Measurements from ENCODE around the gene PCID2. TPM values are rescaled to one million over a fixed set of nuclear protein-coding genes. Genes with fewer than 3 reads are reported as not detected.

PCID2 gene
- total RNA-seq, 1 donor from 2014 or later: 99.6 TPM

DNA sequence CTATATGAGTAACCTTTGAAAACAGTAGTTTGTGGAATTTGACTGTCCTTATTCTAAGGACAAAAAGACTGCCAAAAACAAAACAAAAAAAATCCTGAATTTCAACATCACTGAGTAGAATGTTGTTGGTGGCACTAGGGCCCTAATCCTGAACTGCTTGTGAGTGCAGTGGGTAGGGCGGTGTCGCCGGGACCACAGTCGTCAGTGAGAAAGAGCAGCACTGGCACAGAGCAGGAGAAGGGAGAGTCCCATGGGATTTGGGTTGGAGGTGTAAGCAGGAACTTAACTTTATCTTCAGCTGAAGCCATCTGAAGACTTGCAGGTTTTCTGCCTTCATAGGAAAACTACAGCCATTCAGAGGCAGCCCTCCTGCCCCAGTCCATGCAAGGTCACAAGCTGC is 5.6 kb downstream of the PCID2 start:
- H3K4me3 ChIP-seq: no peak overlapping the region
- no peaks in the 10 kb centered on the region for H3K9me3 ChIP-seq (ENCODE audit: low read depth)
- H4K20me1 ChIP-seq (ENCODE audit: low read depth): peaks cover 66% of the 10 kb centered on the region
- DNase-seq (ENCODE audit: low spot score): no peak
- no peaks in the 10 kb centered on the region for H3K36me3 ChIP-seq
- peaks cover 2% of the 10 kb centered on the region for H3K27me3 Mint-ChIP-seq (ENCODE audit: insufficient read depth, low read depth)
- peaks cover 16% of the 10 kb centered on the region for H3K36me3 Mint-ChIP-seq
- H3K9me3 Mint-ChIP-seq: no peaks in the 10 kb centered on the region
- no peak overlapping the region for H3K27ac Mint-ChIP-seq
- no peak overlapping the region for H3K27ac ChIP-seq
- H2AFZ ChIP-seq (replicated peaks): no peak overlapping the region
- H3K27me3 ChIP-seq: no peaks in the 10 kb centered on the region
- peaks cover 9% of the 10 kb centered on the region for H3K4me1 ChIP-seq
- no peaks in the 10 kb centered on the region for H3F3A ChIP-seq (ENCODE audit: low read depth)
- TF ChIP-seq EZH2 (IDR thresholded peaks at IDR 0.05): no peak
- TF ChIP-seq EZH2phosphoT487 (IDR thresholded peaks at IDR 0.05): no peak
- TF ChIP-seq, protein P1, sequence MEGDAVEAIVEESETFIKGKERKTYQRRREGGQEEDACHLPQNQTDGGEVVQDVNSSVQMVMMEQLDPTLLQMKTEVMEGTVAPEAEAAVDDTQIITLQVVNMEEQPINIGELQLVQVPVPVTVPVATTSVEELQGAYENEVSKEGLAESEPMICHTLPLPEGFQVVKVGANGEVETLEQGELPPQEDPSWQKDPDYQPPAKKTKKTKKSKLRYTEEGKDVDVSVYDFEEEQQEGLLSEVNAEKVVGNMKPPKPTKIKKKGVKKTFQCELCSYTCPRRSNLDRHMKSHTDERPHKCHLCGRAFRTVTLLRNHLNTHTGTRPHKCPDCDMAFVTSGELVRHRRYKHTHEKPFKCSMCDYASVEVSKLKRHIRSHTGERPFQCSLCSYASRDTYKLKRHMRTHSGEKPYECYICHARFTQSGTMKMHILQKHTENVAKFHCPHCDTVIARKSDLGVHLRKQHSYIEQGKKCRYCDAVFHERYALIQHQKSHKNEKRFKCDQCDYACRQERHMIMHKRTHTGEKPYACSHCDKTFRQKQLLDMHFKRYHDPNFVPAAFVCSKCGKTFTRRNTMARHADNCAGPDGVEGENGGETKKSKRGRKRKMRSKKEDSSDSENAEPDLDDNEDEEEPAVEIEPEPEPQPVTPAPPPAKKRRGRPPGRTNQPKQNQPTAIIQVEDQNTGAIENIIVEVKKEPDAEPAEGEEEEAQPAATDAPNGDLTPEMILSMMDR (IDR thresholded peaks at IDR 0.05): no peak
- H3K9ac ChIP-seq: no peak overlapping the region
- no peak overlapping the region for H3K4me2 ChIP-seq
- H3K79me2 ChIP-seq (ENCODE audit: low read depth): peaks cover 90% of the 10 kb centered on the region
- H3K4me1 Mint-ChIP-seq: peaks cover 18% of the 10 kb centered on the region
- no peak overlapping the region for H3K4me3 Mint-ChIP-seq

DNA sequence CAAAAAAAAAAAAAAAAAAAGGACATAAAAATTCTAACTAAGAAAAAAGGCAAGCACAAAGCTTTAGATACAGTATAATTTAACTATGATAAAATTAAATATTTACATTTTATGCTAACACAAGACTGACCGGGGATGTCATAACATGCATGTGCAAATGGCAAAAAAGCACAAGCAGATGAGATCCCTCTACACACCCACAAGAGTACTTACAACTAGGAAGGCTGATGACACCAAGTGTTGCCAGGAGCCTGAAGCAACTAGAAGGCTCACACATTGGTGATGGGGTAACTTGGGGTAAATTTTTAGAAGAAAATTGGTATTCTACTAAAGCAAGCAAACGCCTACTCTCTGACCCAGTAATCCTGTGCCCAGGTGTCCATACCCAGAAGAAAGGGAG is 6.7 kb downstream of the PCID2 start:
- H3F3A ChIP-seq (ENCODE audit: low read depth): no peaks in the 10 kb centered on the region
- H3K9me3 ChIP-seq (ENCODE audit: low read depth): no peaks in the 10 kb centered on the region
- no peak overlapping the region for H3K9ac ChIP-seq
- Mint-ChIP-seq H3K27ac (no peak overlapping the region), H3K36me3 (peaks cover 19% of the 10 kb centered on the region), H3K9me3 (no peaks in the 10 kb centered on the region), H3K27me3 (ENCODE audit: insufficient read depth, low read depth) (peaks cover 2% of the 10 kb centered on the region), H3K4me3 (no peak overlapping the region), H3K4me1 (peaks cover 9% of the 10 kb centered on the region)
- H3K27me3 ChIP-seq: no peaks in the 10 kb centered on the region
- TF ChIP-seq EZH2phosphoT487 (IDR thresholded peaks at IDR 0.05) (no peak), EZH2 (IDR thresholded peaks at IDR 0.05) (no peak)
- TF ChIP-seq, protein P1 (IDR thresholded peaks at IDR 0.05): no peak
- peaks cover under 1% of the 10 kb centered on the region for H3K4me1 ChIP-seq
- H3K79me2 ChIP-seq (ENCODE audit: low read depth): peaks cover 79% of the 10 kb centered on the region
- no peak for DNase-seq (ENCODE audit: low spot score)
- peaks cover 56% of the 10 kb centered on the region for H4K20me1 ChIP-seq (ENCODE audit: low read depth)
- H3K4me2 ChIP-seq: no peak overlapping the region
- H3K36me3 ChIP-seq: no peaks in the 10 kb centered on the region
- no peak overlapping the region for H3K27ac ChIP-seq
- no peak overlapping the region for H3K4me3 ChIP-seq
- H2AFZ ChIP-seq (replicated peaks): no peak overlapping the region

DNA sequence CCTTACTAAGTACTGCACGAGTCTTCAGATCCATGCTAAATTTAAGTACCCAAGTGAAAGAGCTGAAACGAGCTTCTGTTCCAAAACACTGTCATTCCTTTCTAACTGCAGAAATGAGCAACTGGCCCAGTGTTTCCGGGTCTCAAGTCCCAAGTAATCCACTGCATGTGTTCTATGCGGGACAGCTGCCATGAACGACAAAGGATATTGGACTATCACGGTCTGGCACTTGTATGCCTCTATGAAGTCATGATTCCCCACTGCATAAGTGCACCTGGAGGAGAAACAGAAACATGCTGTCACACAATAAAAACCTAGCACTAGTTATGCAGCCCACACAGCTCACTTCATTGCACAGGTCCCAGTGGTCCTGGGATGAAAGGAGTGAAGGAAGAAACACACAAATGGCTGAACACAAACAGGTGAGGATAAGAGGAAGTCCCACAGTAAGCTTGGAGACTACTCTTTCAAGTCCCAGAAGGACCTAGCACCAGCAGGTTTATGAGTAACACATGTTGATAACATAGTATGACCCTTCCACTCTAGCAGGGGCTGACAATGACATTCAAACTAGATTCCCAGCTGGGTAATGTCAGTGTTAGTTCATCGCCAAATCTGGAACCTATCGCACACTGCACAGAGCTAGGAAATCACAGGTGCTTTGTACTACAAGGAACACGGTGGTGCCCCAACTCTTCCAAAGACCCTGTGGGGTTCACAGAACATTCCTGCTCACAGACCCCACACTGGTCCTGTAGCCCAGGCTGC is 11.3 kb downstream of the PCID2 start:
- Histone ChIP-seq H2AFZ (replicated peaks) (no peak overlapping the region), H4K20me1 (ENCODE audit: low read depth) (peaks cover 19% of the 10 kb centered on the region), H3K9me3 (ENCODE audit: low read depth) (no peaks in the 10 kb centered on the region), H3K4me2 (no peak overlapping the region), H3K36me3 (peaks cover 11% of the 10 kb centered on the region), H3K27ac (no peak overlapping the region), H3F3A (ENCODE audit: low read depth) (no peaks in the 10 kb centered on the region), H3K9ac (no peak overlapping the region), H3K79me2 (ENCODE audit: low read depth) (peaks cover 35% of the 10 kb centered on the region), H3K27me3 (no peaks in the 10 kb centered on the region), H3K4me3 (no peak overlapping the region), H3K4me1 (no peaks in the 10 kb centered on the region)
- Mint-ChIP-seq H3K27ac (no peak overlapping the region), H3K4me1 (no peaks in the 10 kb centered on the region), H3K4me3 (no peak overlapping the region), H3K9me3 (no peaks in the 10 kb centered on the region), H3K36me3 (peaks cover 24% of the 10 kb centered on the region), H3K27me3 (ENCODE audit: insufficient read depth, low read depth) (no peaks in the 10 kb centered on the region)
- no peak for DNase-seq (ENCODE audit: low spot score)
- TF ChIP-seq EZH2phosphoT487 (IDR thresholded peaks at IDR 0.05): no peak
- no peak for TF ChIP-seq EZH2 (IDR thresholded peaks at IDR 0.05)
- TF ChIP-seq, protein P1 (IDR thresholded peaks at IDR 0.05): no peak
